Fibroblast of mammary gland (primary cell): ENCODE results near the gene CRYBG3.

Source experiments
- DNase-seq: peaks from one replicate; pipeline ENCODE4 v3.0.0-alpha.2; 2010; ENCODE audit warnings: low read depth
- H3K4me3 ChIP-seq: 2 replicates; pipeline ENCODE4 v1.5.1; 2011; ENCODE audit warnings: low read depth, mild to moderate bottlenecking, low read length, moderate library complexity; ENCODE audit not compliant: control insufficient read depth
- TF ChIP-seq, protein P1 (sequence below): conservative IDR thresholded peaks from 2 replicates; pipeline ENCODE4 v1.5.1; 2011; ENCODE audit warnings: low read depth, low read length, inconsistent platforms; ENCODE audit not compliant: control insufficient read depth, insufficient read depth

CRYBG3 gene

DNA sequence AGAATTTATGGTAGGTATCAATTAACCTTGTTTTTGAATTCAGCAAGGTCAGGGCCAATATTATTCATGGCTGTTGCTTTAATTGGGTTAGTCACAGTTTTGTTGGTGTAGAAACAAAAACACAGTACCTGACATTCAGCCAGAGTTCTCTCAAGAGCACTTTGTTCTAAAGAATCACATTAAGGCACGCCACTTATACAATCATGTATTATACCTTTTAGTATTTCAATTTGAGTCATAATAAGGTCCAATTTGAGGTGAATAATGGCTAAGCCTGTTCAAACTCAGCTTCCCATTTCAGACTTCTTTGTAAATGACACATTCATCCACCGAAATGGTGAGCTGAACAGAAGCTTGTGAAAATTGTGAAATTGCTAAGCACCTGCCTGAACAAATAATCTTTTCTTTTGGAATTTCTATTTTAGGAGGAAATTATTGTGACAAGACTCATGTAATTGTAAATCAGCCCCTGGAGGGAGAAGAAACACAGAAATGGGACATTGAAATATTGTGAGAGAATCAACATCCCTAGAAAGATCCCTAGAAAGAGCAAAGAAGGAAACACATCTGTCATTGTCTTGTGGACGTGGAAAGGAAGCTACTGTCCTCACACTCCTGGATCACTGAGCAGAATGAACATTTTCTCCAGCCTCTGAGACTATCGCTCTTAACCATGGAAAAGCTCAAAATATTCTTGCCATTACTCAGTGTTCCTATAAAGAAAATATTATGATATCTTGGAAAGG lies 121.2 kb downstream of the CRYBG3 start:
- DNase-seq: no peak
- TF ChIP-seq, protein P1, sequence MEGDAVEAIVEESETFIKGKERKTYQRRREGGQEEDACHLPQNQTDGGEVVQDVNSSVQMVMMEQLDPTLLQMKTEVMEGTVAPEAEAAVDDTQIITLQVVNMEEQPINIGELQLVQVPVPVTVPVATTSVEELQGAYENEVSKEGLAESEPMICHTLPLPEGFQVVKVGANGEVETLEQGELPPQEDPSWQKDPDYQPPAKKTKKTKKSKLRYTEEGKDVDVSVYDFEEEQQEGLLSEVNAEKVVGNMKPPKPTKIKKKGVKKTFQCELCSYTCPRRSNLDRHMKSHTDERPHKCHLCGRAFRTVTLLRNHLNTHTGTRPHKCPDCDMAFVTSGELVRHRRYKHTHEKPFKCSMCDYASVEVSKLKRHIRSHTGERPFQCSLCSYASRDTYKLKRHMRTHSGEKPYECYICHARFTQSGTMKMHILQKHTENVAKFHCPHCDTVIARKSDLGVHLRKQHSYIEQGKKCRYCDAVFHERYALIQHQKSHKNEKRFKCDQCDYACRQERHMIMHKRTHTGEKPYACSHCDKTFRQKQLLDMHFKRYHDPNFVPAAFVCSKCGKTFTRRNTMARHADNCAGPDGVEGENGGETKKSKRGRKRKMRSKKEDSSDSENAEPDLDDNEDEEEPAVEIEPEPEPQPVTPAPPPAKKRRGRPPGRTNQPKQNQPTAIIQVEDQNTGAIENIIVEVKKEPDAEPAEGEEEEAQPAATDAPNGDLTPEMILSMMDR: no peak
- no peak overlapping the region for H3K4me3 ChIP-seq

DNA sequence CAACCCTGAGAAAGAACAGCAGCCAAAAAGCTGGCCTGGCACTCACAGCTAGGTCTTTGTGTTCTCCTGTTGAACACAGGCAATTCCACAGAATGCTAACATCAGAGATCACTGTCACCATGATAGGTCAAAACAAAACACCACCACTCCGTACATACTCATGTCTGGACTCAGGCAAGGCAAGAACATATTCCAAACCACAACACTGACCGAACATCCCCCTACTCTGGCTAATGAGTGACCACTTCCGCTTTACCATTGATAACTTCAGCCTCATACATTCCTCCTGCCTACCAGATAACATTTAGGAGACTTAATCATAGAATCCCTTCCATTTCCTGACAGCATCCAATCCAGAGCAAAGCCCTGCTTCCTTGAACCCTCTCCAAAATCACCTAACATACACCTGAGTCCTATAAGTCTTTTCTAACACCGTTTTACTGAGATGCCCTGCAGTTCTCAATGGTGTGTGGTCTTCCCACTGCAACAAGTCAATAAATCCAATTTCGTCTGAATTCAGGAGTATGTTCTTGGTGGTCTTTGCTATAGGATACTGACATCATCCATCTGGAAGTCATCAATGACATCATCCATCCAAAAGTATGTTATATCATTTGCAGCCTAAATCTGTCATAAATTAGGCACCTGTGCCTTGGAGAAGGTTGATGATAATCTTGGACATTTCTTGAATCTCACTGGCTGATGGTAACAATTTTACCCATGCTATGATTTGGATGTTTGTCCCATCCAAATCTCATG lies 126.7 kb downstream of the CRYBG3 start:
- TF ChIP-seq, protein P1: no peak
- H3K4me3 ChIP-seq: no peak overlapping the region
- no peak for DNase-seq

DNA sequence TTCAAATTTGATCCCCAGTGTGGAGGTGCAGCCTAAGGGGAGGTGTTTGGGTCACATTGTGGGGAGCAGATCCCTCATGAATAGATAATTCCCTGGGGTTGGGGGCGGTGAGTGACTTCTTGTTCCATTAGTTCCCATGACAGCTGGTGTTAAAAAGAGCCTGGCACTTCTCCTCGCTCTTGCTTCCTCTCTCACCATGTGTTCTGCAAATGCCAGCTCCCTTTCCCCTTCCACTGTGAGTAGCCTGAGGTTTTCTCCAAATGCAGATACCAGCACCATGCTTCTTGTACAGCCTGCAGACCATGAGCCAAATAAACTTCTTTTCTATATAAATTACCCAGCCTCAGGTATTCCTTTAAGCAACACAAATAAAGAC lies 127.3 kb downstream of the CRYBG3 start:
- no peak for DNase-seq
- TF ChIP-seq, protein P1: no peak
- no peak overlapping the region for H3K4me3 ChIP-seq

DNA sequence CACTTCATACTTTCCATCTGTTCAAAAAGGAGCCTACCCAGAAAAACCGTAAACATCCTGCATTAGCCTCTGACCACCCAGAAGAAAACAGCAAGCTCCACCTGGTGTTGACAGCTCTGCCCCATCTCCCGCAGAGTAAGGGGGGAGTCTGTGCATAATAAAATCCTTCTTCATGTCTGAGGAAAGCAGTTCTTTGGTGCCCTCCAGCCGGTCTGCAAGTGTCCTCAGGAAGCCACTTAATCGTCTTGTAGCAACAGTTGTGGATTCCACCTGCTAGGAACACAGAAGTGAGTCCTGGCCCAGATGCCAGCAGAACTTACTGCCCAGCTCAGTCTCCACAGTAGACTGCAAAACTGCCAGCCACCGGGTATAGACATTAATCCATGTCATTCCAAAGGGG lies 127.9 kb downstream of the CRYBG3 start:
- H3K4me3 ChIP-seq: no peak overlapping the region
- no peak for DNase-seq
- TF ChIP-seq, protein P1: no peak

DNA sequence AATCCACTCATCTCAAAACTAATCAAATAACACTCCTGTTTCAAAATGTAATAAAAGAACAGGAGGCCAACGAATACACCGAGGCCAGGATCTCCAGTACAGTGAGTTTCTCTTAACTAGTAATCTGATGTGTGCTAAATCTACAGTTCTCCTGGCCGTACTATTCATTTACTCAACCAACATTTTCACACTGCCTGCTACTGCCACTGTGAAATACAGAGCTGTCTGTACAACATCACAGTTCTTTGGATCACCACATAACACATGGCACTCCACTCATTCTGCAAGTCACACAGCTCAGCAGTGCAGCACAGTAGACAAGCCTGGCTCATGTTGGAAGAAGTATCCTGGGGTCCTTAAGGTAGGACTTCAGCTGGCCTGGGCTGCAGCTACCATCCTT lies 128.5 kb downstream of the CRYBG3 start:
- no peak for DNase-seq
- TF ChIP-seq, protein P1: no peak

DNA sequence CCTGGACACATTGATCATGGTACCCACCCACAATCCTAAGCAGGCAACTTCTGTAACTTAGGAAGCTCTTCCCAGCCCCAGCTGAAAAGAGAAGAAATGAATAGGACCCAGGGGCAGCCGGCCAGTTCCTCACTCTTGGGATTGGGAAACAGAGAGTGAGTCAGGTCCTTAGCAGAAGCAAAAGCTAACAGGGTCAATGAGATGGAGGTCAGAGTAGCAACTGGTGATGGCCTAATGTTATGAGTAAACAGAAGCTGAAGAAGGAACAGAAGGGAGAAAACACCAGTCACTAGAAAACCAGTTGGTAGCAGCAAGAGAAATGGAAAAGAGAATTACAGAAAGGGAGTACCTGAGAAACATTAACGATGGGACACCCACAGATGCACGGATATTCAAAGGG lies 130.5 kb downstream of the CRYBG3 start:
- TF ChIP-seq, protein P1: no peak
- peak; percentile 95 for DNase-seq

More for the DNA sequence above, 128.5 kb downstream of the CRYBG3 start:
- H3K4me3 ChIP-seq: no peak overlapping the region

More for the DNA sequence above, 130.5 kb downstream of the CRYBG3 start:
- H3K4me3 ChIP-seq: no peak overlapping the region
